GM13976 (cell line): ENCODE data around the gene ASCC3.

ENCODE experiments used
- DNase-seq: peaks from one replicate; pipeline ENCODE4 v3.0.0; 2012; ENCODE audit warnings: low spot score
- CTCF ChIP-seq: IDR thresholded peaks from 2 replicates; pipeline ENCODE4 v1.5.1; 2012; ENCODE audit warnings: borderline replicate concordance, mild to moderate bottlenecking; ENCODE audit not compliant: insufficient read depth; ENCODE audit errors: extremely low read depth, missing control alignments, control extremely low read depth
- in situ Hi-C: fragments of 300-500 bp; cut with MboI; formaldehyde crosslinking; loops from one replicate; pipeline ENCODE4 v1.12.0; 2022; ENCODE audit warnings: low sequenced_read_pairs, mixed read lengths, inconsistent platforms; ENCODE audit not compliant: unreplicated experiment

The ASCC3 gene

DNA sequence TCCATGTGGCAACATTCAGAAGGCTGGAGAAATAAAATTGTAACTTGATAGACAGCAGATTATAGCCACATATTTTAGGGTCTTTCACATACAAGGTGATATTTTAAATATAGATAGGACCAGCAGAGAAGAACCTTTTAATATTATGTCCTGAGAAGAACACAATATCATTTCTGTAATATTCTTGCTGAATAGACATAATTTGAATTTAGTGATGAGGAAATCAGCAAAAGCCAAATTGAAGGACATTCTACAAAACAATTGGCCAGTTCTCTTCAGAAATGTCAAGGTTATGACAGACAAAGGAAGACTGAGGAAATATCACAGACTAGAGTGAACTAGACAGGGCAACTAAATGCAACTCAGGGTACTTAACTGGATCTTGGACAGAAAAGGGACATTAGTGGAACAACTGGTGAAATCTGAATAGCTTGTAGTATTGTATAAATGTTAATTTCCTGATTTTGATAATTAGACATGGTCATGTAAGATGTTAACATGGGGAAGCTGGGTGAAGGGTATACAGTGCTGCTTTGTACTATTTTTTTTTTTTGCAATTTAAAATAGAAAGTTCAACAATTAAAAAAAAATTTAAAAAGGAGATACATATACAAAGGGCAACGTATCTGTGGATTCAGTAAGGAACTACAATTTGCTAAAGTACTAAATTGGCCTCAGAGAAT lies 281.9 kb downstream of the ASCC3 start:
- in situ Hi-C loops = no loop called here
- no peak for DNase-seq
- no peak for TF ChIP-seq CTCF

- DNase-seq = no peak
- in situ Hi-C loops = no loop called here
- TF ChIP-seq CTCF = no peak
These were observed 285.7 kb downstream of the ASCC3 start for GRCh38 chr6:100595456-100595855.

- DNase-seq = peak; percentile 7
- in situ Hi-C loops = no loop called here
- TF ChIP-seq CTCF = no peak
These were observed 287.6 kb downstream of the ASCC3 start for GRCh38 chr6:100593522-100593921.

- TF ChIP-seq CTCF = no peak
- in situ Hi-C loops = no loop called here
These were observed 288.2 kb downstream of the ASCC3 start for GRCh38 chr6:100592929-100593328.

DNA sequence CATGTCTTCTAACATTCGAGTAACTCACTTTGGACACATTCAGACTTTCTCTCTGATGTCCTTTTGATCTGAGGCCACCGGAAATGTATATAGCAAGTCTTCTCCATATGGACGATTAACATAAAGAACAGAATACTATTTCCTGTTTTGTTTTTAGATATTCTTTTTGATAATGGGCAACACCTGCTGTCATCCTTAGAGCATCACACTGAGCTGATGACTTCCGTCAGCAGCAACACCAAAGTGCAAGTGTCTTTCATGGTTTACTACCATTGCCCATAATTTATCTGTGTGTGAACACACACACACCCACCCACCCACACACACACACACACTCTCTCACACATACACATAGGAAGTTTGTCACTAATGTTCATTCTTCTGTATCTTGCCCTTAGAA lies 303.7 kb downstream of the ASCC3 start:
- TF ChIP-seq CTCF = no peak
- DNase-seq = no peak
- in situ Hi-C loops = no loop called here

More at GRCh38 chr6:100592929-100593328, 288.2 kb downstream of the ASCC3 start:
- DNase-seq = no peak

DNA sequence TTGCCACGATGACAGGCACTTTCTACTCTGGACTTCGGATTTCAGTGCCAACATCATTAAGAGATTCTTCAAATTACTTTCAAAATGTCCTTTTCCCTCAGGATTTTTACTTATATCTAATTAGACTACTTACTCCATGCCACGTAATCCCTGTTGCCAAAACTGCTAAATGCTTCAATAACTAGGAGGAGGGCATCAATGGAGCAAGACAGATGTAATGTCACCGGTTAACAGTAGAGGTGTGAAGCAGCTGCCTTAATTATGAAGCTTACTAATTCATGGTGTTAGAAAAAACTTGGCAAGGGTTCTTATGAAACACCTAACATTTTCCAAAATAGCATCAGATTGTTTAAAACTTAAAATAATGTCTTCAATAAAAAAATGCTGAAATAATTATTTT lies 305.2 kb downstream of the ASCC3 start:
- no peak for TF ChIP-seq CTCF
- in situ Hi-C loops = no loop called here
- DNase-seq = no peak
